Cerebellar cortex (tissue), 1 donor: Measurements from ENCODE around the gene ACOXL.

ENCODE experiments used
- DNase-seq: peaks from one replicate; pipeline ENCODE4 v3.0.0-alpha.2; 2015; ENCODE audit warnings: low spot score

Gene ACOXL

DNA sequence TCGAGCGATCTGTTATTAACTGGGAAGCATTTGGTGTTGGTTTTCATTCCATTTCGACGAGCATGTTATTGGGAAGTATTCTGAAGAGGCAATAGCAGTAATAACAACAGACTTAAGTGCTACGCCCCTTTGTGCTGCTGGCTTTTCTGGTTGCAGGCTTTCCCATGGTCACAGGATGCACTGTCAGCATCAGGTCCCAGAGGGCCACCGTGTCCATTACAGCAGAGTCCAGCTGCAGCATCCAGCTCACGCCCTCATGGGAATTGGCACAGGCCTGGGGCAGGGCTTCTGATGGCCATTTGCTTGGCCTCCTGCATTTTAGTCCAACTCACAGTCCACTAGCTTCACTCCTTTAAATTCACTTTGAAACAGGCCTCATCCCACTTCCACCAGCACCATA lies 432.7 kb downstream of the ACOXL start:
- no peak for DNase-seq

DNA sequence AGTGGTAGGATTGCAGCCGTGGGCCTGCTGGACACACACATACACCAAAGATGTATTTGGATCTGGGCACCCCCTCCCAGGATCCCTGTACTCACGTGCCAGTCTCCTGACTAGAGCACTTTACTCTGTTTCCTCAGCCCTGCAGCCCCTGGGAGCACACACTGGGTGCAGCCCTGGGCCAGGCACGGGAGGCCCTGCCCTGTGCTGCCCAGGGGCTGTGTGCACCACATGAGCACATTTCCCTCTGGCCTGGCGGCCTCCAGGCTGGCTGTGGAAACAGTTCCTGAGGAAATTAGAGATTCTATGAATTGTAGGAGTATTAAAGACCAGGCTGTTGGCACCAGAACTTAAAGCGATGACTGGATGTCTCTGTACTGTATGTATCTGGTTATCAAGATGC lies 433.7 kb downstream of the ACOXL start:
- no peak for DNase-seq

DNA sequence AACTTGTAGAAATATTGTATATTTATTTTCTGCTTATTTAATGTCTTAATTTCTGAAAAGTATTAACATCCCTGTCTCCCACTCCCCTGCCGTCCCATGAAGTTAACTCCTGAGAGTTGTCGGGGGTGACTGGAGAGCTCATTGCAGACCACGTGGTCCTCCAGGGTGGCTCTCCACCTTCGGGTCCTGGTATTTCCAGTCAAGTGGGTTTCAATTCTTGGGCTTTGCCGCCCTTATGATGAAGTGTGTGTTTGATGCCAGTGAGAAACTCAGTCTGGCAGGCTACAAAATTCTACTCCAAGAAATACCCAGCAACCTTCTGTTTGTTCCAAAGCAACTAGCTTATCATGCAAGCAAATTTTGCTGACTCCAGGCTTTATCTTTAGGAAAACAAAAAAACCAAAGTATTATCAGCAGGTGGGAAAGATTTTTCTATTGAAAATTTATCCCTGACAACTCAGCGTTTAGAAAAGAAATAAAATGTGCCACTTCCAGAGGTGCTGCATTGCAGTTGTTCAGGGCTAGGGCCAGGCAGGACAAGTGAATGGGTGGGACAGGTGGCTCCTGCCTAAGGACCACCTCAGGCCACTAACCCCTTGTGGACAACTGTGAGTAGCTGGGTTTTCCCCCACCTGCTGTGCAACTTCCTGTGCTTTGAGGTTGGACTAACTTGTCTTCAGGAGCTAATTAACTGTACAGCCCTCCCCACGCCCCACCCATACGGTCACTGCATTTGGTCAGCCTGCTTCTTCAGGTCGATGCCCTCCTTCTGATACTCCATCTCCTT lies 434.9 kb downstream of the ACOXL start:
- DNase-seq: no peak

DNA sequence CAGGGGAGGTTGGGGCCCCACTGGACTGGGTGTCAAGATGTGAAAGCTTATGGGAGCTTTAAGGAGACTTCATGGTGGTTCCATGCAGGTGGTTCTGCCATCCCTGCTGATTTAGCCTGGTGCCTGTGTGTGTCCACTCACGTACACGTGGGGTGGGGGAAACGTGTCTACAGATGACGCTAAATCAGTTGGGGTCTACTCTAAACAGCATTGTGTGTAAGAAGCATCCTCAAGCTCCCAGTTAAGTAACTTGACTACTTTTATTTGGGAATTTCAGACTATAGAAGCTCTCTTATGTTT lies 435.4 kb downstream of the ACOXL start:
- no peak for DNase-seq
